HepG2 (cell line): ENCODE data around the gene VEZF1. TPM values are rescaled to one million over a fixed set of nuclear protein-coding genes. Genes with fewer than 3 reads are reported as not detected.

Experiments
- ATAC-seq: fragments of 200-7000 bp; cut with Tn5 transposase; 3 replicates; pipeline ENCODE4 v1.9.1; 2020; ENCODE audit warnings: mild to moderate bottlenecking, moderate library complexity
- BruUV-seq: library from RNA; stranded (reverse); fragments of 400-500 nt; replicated peaks from 2 replicates; lab custom pipeline; 2021; lab: Mats Ljungman, UMichigan
- CTCF ChIA-PET: fragments of 300-600 bp; formaldehyde crosslinking; extraction: SDS; loops from one replicate; lab custom pipeline; 2021; ENCODE audit warnings: low total read pairs, inconsistent platforms, low intra/inter-chr PET ratio; lab: Yijun Ruan, JAX
- POLR2A ChIA-PET: fragments of 350-600 bp; sonication (Branson Sonifier 250); formaldehyde crosslinking; loops from one replicate; lab custom pipeline; 2020; ENCODE audit warnings: antibody characterized with exemption, inconsistent platforms; lab: Yijun Ruan, JAX
- DNase-seq: peaks from one replicate; pipeline ENCODE4 v3.0.0-alpha.2; 2015; ENCODE audit warnings: low spot score
- FAIRE-seq: peaks from 3 replicates; lab custom pipeline; 2011; peaks lifted over from hg19 to GRCh38; lab: Jason Lieb, UNC
- H2AFZ ChIP-seq: one replicate; pipeline ENCODE4 v1.6.1; 2011; ENCODE audit warnings: low read length, inconsistent platforms
- H3K27ac ChIP-seq: fragments of 300-600 bp; 3 replicates; pipeline ENCODE4 v1.8.0; 2011; ENCODE audit warnings: mixed run types, mild to moderate bottlenecking, mixed read lengths, low read length, inconsistent platforms; ENCODE audit not compliant: insufficient read depth; ENCODE audit errors: extremely low read length
- H3K27me3 ChIP-seq, 2 experiments: fragments of 200-600 bp in 1 of 2; 2 replicates in 1 of 2; 3 replicates in 1 of 2; pipeline versions ENCODE4 v1.6.0 to v1.8.0; 2011; ENCODE audit warnings: low read length in 2 of 2, mild to moderate bottlenecking in 2 of 2, moderate library complexity in 2 of 2, inconsistent platforms in 1 of 2; ENCODE audit not compliant: insufficient read depth in 2 of 2, control insufficient read depth in 1 of 2
- H3K36me3 ChIP-seq, 2 experiments: fragments of 200-600 bp in 1 of 2; replicated peaks in 1 of 2; 2 replicates in 1 of 2; 3 replicates in 1 of 2; pipeline versions ENCODE4 v1.5.1 to v1.8.0; 2011; ENCODE audit warnings: low read length in 2 of 2, inconsistent platforms in 1 of 2; ENCODE audit not compliant: insufficient read depth in 2 of 2, control insufficient read depth in 1 of 2
- H3K4me1 ChIP-seq: 2 replicates; pipeline ENCODE4 v1.5.1; 2012; ENCODE audit warnings: low read length, inconsistent platforms; ENCODE audit not compliant: insufficient read depth
- H3K4me2 ChIP-seq: 2 replicates; pipeline ENCODE4 v1.6.0; 2011; ENCODE audit warnings: low read depth, low read length, inconsistent platforms
- H3K4me3 ChIP-seq, 3 experiments: fragments of 200-600 bp in 1 of 3; sonication (generic), shearing (Covaris generic) in 1 of 3; replicated peaks in 1 of 3; 2 replicates each; pipeline ENCODE4 v1.5.1; 2011 to 2016; ENCODE audit warnings: low read length in 3 of 3, inconsistent platforms in 2 of 3, low read depth in 2 of 3, mild to moderate bottlenecking in 2 of 3, control low read depth in 1 of 3, mixed read lengths in 1 of 3; ENCODE audit not compliant: insufficient read depth in 1 of 3
- H3K79me2 ChIP-seq: one replicate; pipeline ENCODE4 v1.6.1; 2011; ENCODE audit warnings: low read length, inconsistent platforms; ENCODE audit not compliant: insufficient read depth
- H3K9ac ChIP-seq: 2 replicates; pipeline ENCODE4 v1.6.0; 2011; ENCODE audit warnings: mild to moderate bottlenecking, low read depth, low read length, inconsistent platforms; ENCODE audit not compliant: insufficient read depth
- H3K9me3 ChIP-seq: 2 replicates; pipeline ENCODE4 v1.5.1; 2012; ENCODE audit warnings: mild to moderate bottlenecking, low read length
- H4K20me1 ChIP-seq: 2 replicates; pipeline ENCODE4 v1.6.0; 2011; ENCODE audit warnings: inconsistent platforms, mild to moderate bottlenecking, low read length, moderate library complexity; ENCODE audit not compliant: insufficient read depth
- EP300 ChIP-seq, 3 experiments: sonication (generic) in 1 of 3; formaldehyde crosslinking in 1 of 3; IDR thresholded peaks; 2 replicates each; pipeline versions ENCODE4 v1.5.1 to v1.6.1; 2011 to 2020; ENCODE audit warnings: low read depth in 2 of 3, low read length in 2 of 3, borderline replicate concordance in 1 of 3, improper control_type of control experiment in 1 of 3, mild to moderate bottlenecking in 1 of 3, missing genetic modification reagents in 1 of 3, moderate library complexity in 1 of 3
- HNF4G ChIP-seq, 2 experiments: sonication (generic) in 1 of 2; formaldehyde crosslinking in 1 of 2; IDR thresholded peaks; 2 replicates each; pipeline versions ENCODE4 v1.4.0 to v1.6.1; 2011 to 2020; ENCODE audit warnings: borderline replicate concordance in 2 of 2, low read depth in 2 of 2, mild to moderate bottlenecking in 2 of 2, low read length in 1 of 2, missing genetic modification reagents in 1 of 2, moderate library complexity in 1 of 2
- KDM3A ChIP-seq: IDR thresholded peaks from 2 replicates; pipeline ENCODE4 v1.6.1; 2018; ENCODE audit warnings: low read depth, missing compliant biosample characterization
- PLRG1 ChIP-seq: fragments of 450-650 bp; conservative IDR thresholded peaks from 2 replicates; pipeline ENCODE4 v1.6.1; 2016
- RXRA ChIP-seq: sonication (generic); formaldehyde crosslinking; IDR thresholded peaks from 2 replicates; pipeline ENCODE4 v1.5.1; 2020; ENCODE audit warnings: missing genetic modification reagents
- SIX4 ChIP-seq: sonication (generic); formaldehyde crosslinking; IDR thresholded peaks from 2 replicates; pipeline ENCODE4 v1.4.0; 2020; ENCODE audit warnings: missing genetic modification reagents
- SMAD1 ChIP-seq: sonication (generic); formaldehyde crosslinking; IDR thresholded peaks from 2 replicates; pipeline ENCODE4 v1.4.0; 2020; ENCODE audit warnings: missing genetic modification reagents, low read depth, mild to moderate bottlenecking, borderline replicate concordance
- UBTF ChIP-seq: sonication (generic); formaldehyde crosslinking; IDR thresholded peaks from 2 replicates; pipeline ENCODE4 v1.4.0; 2020; ENCODE audit warnings: mild to moderate bottlenecking, missing genetic modification reagents
- ZNF354B ChIP-seq: sonication (generic); formaldehyde crosslinking; IDR thresholded peaks from 2 replicates; pipeline ENCODE4 v1.8.0; 2022; ENCODE audit warnings: mild to moderate bottlenecking, missing genetic modification reagents
- ZNF691 ChIP-seq: sonication (generic); formaldehyde crosslinking; IDR thresholded peaks from 2 replicates; pipeline ENCODE4 v1.4.0; 2020; ENCODE audit warnings: missing genetic modification reagents, low read depth, mild to moderate bottlenecking, borderline replicate concordance
- WGBS: methylation state at CpG from one replicate; pipeline ENCODE4 v1.1.6; 2017; ENCODE audit warnings: low lambda C conversion rate; 5-methylcytosine and 5-hydroxymethylcytosine counted together
- in situ Hi-C: cut with HindIII; loops from 2 replicates; pipeline ENCODE4 v1.10.0; 2017; ENCODE audit warnings: low pct_unique_long_range_greater_than_20kb; ENCODE audit not compliant: extremely low pct_ligation_motif_present
- intact Hi-C: fragments of 100-400 bp; cut with micrococcal nuclease; formaldehyde crosslinking; loops from one replicate; pipeline ENCODE4 v1.10.0; 2022; ENCODE audit not compliant: unreplicated experiment
- polyA plus RNA-seq, 8 experiments: library from polyadenylated mRNA; depleted of rRNA in 3 of 8; stranded (reverse) in 7 of 8; unstranded in 1 of 8; fragments of >200 nt; fragmentation: Illumina TruSeq in 4 of 8; extraction: Trizol in 4 of 8; gene quantifications; 2 replicates each; pipeline versions ENCODE4 v1.2.1 to v1.2.3, GENCODE V29; 2011 to 2016; ENCODE audit warnings: low read depth in 4 of 8, missing spikeins in 1 of 8, mixed read lengths in 1 of 8; ENCODE audit not compliant: insufficient read depth in 1 of 8
- total RNA-seq, 5 experiments: library from RNA; depleted of rRNA; stranded (reverse); fragments of >200 nt; fragmentation: Illumina TruSeq; extraction: Trizol; gene quantifications; 2 replicates each; pipeline ENCODE4 v1.2.3, GENCODE V29; 2016; ENCODE audit warnings: low read depth in 1 of 5
- TF ChIP-seq, protein P1 (sequence below): sonication (generic); formaldehyde crosslinking; IDR thresholded peaks from 2 replicates; pipeline ENCODE4 v1.8.1; 2023; ENCODE audit warnings: missing genetic modification reagents, mild to moderate bottlenecking, borderline replicate concordance
- TF ChIP-seq, protein P2 (sequence below): sonication (generic); formaldehyde crosslinking; IDR thresholded peaks from 2 replicates; pipeline ENCODE4 v1.5.0; 2020; ENCODE audit warnings: mild to moderate bottlenecking, missing genetic modification reagents

The VEZF1 gene
- total and polyA plus RNA-seq, 2 of the 13 experiments (the other 11 are each of a cell fraction or from before 2014, with no cell fraction given): 45.9 to 49.7 TPM

GRCh38 chr17:58019521-58019920 is 31.5 kb upstream of the VEZF1 start:
- Histone ChIP-seq H3K27ac (no peak overlapping the region), H2AFZ (no peak overlapping the region), H3K9ac (no peak overlapping the region), H3K27me3 (no peaks in the 10 kb centered on the region), H3K4me3 (no peak overlapping the region)
- no TSS peak for BruUV-seq
- POLR2A ChIA-PET: no interaction called here
- CTCF ChIA-PET: no interaction called here
- no peak for FAIRE-seq
- intact Hi-C loops (no loop called here), in situ Hi-C loops (no loop called here)
- TF ChIP-seq, protein P1, sequence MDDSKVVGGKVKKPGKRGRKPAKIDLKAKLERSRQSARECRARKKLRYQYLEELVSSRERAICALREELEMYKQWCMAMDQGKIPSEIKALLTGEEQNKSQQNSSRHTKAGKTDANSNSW (CRISPR knock-in tag): no peak
- TF ChIP-seq, all 625 proteins: peak for 0
- no peak for DNase-seq
- no peak for ATAC-seq
- Histone ChIP-seq H3K4me2 (no peak overlapping the region), H3K79me2 (no peaks in the 10 kb centered on the region), H3K36me3 (no peaks in the 10 kb centered on the region), H3K9me3 (no peaks in the 10 kb centered on the region), H4K20me1 (no peaks in the 10 kb centered on the region), H3K4me1 (no peaks in the 10 kb centered on the region)

DNA sequence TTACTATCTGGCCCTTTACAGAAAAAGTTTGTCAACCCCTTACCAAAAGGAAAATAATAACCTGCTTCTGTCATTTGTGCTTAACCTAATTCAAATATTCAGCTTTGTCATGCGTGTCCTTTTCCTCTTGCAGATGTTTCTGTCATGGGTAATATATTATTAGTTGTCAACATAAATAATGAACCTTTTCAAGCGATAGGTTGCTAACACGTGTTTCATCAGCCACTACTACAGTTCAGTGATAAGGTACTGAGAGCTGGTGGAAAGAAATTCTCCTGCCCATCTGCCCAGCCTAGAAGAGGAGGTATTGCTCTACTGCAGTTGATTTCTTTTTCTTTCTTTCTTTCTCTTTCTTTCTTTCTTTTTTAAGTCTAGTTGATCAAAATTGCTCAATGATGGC is 31.0 kb upstream of the VEZF1 start:
- intact Hi-C loops: no loop called here
- Histone ChIP-seq H3K36me3 (no peaks in the 10 kb centered on the region), H3K9me3 (no peaks in the 10 kb centered on the region), H3K79me2 (no peaks in the 10 kb centered on the region), H3K4me3 (no peak overlapping the region), H3K9ac (no peak overlapping the region)
- POLR2A ChIA-PET: no interaction called here
- 65% methylated on average over 3 of the region's 3 CpGs for WGBS
- ATAC-seq: no peak
- no peak for TF ChIP-seq PLRG1
- TF ChIP-seq KDM3A (CRISPR knock-in tag): no peak
- TF ChIP-seq EP300 (IDR thresholded peaks at IDR 0.05; ENCODE audit: low read depth in 2 of 2, low read length in 2 of 2): no peak
- TF ChIP-seq EP300 (CRISPR knock-in tag; IDR thresholded peaks at IDR 0.05; ENCODE audit: borderline replicate concordance): no peak
- no peak for TF ChIP-seq SIX4 (CRISPR knock-in tag)
- no peak for TF ChIP-seq HNF4G (IDR thresholded peaks at IDR 0.05; ENCODE audit: borderline replicate concordance, low read depth, low read length)
- TF ChIP-seq HNF4G (CRISPR knock-in tag; IDR thresholded peaks at IDR 0.05; ENCODE audit: borderline replicate concordance, low read depth): no peak
- TF ChIP-seq, protein P2, sequence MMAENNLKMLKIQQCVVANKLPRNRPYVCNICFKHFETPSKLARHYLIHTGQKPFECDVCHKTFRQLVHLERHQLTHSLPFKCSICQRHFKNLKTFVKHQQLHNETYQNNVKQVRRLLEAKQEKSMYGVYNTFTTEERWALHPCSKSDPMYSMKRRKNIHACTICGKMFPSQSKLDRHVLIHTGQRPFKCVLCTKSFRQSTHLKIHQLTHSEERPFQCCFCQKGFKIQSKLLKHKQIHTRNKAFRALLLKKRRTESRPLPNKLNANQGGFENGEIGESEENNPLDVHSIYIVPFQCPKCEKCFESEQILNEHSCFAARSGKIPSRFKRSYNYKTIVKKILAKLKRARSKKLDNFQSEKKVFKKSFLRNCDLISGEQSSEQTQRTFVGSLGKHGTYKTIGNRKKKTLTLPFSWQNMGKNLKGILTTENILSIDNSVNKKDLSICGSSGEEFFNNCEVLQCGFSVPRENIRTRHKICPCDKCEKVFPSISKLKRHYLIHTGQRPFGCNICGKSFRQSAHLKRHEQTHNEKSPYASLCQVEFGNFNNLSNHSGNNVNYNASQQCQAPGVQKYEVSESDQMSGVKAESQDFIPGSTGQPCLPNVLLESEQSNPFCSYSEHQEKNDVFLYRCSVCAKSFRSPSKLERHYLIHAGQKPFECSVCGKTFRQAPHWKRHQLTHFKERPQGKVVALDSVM (CRISPR knock-in tag): no peak
- no peak for TF ChIP-seq ZNF691
- TF ChIP-seq RXRA (CRISPR knock-in tag): no peak
- no peak for TF ChIP-seq ZNF354B (CRISPR knock-in tag)
- no peak for TF ChIP-seq SMAD1 (CRISPR knock-in tag)
- no peak for TF ChIP-seq UBTF (CRISPR knock-in tag)
- TF ChIP-seq, all 625 proteins: peak for 0
- H3K27ac ChIP-seq: no peak overlapping the region
- no peak for FAIRE-seq
- CTCF ChIA-PET: no interaction called here
- no peak overlapping the region for H2AFZ ChIP-seq
- no peaks in the 10 kb centered on the region for H4K20me1 ChIP-seq
- H3K27me3 ChIP-seq: no peaks in the 10 kb centered on the region
- no peak for DNase-seq
- BruUV-seq: no TSS peak
- in situ Hi-C loops: no loop called here
- no peak overlapping the region for H3K4me2 ChIP-seq
- H3K4me1 ChIP-seq: no peaks in the 10 kb centered on the region
